ENCODE results near the gene EMILIN2.

Gene EMILIN2

GRCh38 chr18:2887470-2887869 is 40.7 kb downstream of the EMILIN2 start:
- TF ChIP-seq JUND (IDR thresholded peaks at IDR 0.05; ENCODE audit: low read depth): no peak
- DNase-seq (ENCODE audit: low read depth in 1 of 2, low spot score in 1 of 2): no peak
- in situ Hi-C loops (cut with HindIII; ENCODE audit: low pct_unique_long_range_greater_than_20kb, low sequenced_read_pairs): no loop called here

- no peak for DNase-seq (ENCODE audit: low read depth in 1 of 2, low spot score in 1 of 2)
- in situ Hi-C loops (cut with HindIII; ENCODE audit: low pct_unique_long_range_greater_than_20kb, low sequenced_read_pairs): no loop called here
- TF ChIP-seq JUND (IDR thresholded peaks at IDR 0.05; ENCODE audit: low read depth): no peak
These were observed 43.0 kb downstream of the EMILIN2 start for GRCh38 chr18:2889761-2890192.

GRCh38 chr18:2890606-2891005 is 43.8 kb downstream of the EMILIN2 start:
- DNase-seq (ENCODE audit: low read depth in 1 of 2, low spot score in 1 of 2): no peak
- no peak for TF ChIP-seq JUND (IDR thresholded peaks at IDR 0.05; ENCODE audit: low read depth)
- in situ Hi-C loops (cut with HindIII; ENCODE audit: low pct_unique_long_range_greater_than_20kb, low sequenced_read_pairs): no loop called here

GRCh38 chr18:2891526-2892431 is 45.0 kb downstream of the EMILIN2 start:
- no peak for DNase-seq (ENCODE audit: low read depth in 1 of 2, low spot score in 1 of 2)
- no peak for TF ChIP-seq JUND (IDR thresholded peaks at IDR 0.05; ENCODE audit: low read depth)
- in situ Hi-C loops (cut with HindIII; ENCODE audit: low pct_unique_long_range_greater_than_20kb, low sequenced_read_pairs): no loop called here

DNA sequence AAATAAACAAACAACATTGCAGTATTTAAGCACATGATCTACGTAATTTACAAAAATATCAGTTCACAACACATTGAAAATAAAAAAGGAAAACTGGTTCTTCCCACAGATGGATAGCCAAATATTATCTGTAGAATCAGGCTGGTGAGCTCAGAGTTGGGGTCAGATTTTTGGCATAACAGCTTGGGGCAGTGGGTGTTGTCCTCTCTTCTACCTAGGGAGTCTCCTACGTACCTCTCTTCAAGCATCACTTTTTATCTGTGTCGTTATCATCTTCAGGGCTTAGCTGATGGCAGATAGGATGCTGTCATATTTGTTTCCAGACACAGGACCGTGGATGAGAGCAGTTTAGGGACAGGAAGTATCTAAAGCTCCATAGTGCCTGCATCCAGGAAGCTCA is 46.2 kb downstream of the EMILIN2 start:
- no peak for DNase-seq (ENCODE audit: low read depth in 1 of 2, low spot score in 1 of 2)
- TF ChIP-seq JUND (IDR thresholded peaks at IDR 0.05; ENCODE audit: low read depth): no peak
- in situ Hi-C loops (cut with HindIII; ENCODE audit: low pct_unique_long_range_greater_than_20kb, low sequenced_read_pairs): no loop called here

GRCh38 chr18:2893676-2894075 is 46.9 kb downstream of the EMILIN2 start:
- TF ChIP-seq JUND (IDR thresholded peaks at IDR 0.05; ENCODE audit: low read depth): no peak
- in situ Hi-C loops (cut with HindIII; ENCODE audit: low pct_unique_long_range_greater_than_20kb, low sequenced_read_pairs): no loop called here
- DNase-seq (ENCODE audit: low read depth in 1 of 2, low spot score in 1 of 2): no peak

GRCh38 chr18:2894131-2894840 is 47.5 kb downstream of the EMILIN2 start:
- in situ Hi-C loops (cut with HindIII; ENCODE audit: low pct_unique_long_range_greater_than_20kb, low sequenced_read_pairs): no loop called here
- no peak for DNase-seq (ENCODE audit: low read depth in 1 of 2, low spot score in 1 of 2)
- TF ChIP-seq JUND (IDR thresholded peaks at IDR 0.05; ENCODE audit: low read depth): no peak

GRCh38 chr18:2894841-2895370 is 48.1 kb downstream of the EMILIN2 start:
- in situ Hi-C loops (cut with HindIII; ENCODE audit: low pct_unique_long_range_greater_than_20kb, low sequenced_read_pairs): no loop called here
- TF ChIP-seq JUND (IDR thresholded peaks at IDR 0.05; ENCODE audit: low read depth): no peak
- DNase-seq (ENCODE audit: low read depth in 1 of 2, low spot score in 1 of 2): no peak

DNA sequence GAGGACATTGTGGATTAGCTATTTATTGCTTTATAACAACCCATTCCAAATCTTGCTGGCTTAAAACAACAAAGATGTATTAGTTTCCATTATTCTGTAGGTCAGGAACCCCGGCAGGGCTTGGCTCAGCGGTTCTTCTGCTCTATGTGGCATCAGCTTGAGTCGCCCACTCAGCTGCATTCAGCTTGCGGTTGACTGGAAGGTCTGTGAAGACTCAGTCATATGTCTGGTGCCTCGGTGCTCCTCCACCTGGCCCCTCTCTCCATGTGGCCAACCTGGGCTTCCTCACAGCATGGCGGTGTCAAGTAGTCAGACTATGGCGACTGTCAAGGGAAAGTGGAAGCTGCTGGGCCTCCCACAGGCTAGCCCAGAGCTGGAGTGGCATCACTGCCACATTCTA is 48.6 kb downstream of the EMILIN2 start:
- no peak for TF ChIP-seq JUND (IDR thresholded peaks at IDR 0.05; ENCODE audit: low read depth)
- in situ Hi-C loops (cut with HindIII; ENCODE audit: low pct_unique_long_range_greater_than_20kb, low sequenced_read_pairs): no loop called here
- DNase-seq (ENCODE audit: low read depth in 1 of 2, low spot score in 1 of 2): no peak

GRCh38 chr18:2896990-2897389 is 50.2 kb downstream of the EMILIN2 start:
- DNase-seq (ENCODE audit: low read depth in 1 of 2, low spot score in 1 of 2): no peak
- in situ Hi-C loops (cut with HindIII; ENCODE audit: low pct_unique_long_range_greater_than_20kb, low sequenced_read_pairs): no loop called here
- TF ChIP-seq JUND (IDR thresholded peaks at IDR 0.05; ENCODE audit: low read depth): no peak

DNA sequence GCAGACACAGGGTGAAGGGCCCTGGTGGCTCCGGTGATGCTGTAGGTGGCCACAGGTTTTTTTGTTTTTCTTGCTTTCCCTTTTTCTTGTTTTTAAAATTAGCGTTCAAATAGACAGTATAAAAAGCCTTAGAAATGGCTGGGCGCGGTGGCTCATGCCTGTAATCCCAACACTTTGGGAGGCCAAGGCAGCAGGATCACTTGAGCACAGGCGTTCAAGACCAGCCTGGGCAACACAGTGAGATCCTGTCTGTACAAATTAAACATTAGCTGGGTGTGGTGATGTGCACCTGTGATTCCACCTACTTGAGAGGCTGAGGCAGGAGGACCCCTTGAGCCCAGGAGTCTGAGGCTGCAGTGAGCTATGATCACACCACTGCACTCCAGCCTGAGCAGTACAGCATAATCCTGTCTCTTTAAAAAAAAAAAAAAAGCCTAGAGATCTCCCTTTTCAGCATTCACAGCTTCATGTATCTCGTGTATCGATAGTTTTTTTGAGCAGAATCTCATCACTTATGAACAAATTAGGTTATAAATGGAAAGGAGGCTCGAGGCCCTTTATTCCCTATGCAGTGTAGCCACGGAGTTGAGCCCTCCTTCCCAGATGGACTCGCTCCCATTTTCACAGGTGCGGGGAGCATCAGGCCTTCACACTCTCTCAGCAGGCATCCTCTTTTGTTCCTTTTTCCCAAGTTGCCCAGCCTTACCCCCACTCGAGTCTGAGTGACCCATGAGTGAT is 50.8 kb downstream of the EMILIN2 start:
- no peak for DNase-seq (ENCODE audit: low read depth in 1 of 2, low spot score in 1 of 2)
- in situ Hi-C loops (cut with HindIII; ENCODE audit: low pct_unique_long_range_greater_than_20kb, low sequenced_read_pairs): no loop called here
- TF ChIP-seq JUND (IDR thresholded peaks at IDR 0.05; ENCODE audit: low read depth): no peak

DNA sequence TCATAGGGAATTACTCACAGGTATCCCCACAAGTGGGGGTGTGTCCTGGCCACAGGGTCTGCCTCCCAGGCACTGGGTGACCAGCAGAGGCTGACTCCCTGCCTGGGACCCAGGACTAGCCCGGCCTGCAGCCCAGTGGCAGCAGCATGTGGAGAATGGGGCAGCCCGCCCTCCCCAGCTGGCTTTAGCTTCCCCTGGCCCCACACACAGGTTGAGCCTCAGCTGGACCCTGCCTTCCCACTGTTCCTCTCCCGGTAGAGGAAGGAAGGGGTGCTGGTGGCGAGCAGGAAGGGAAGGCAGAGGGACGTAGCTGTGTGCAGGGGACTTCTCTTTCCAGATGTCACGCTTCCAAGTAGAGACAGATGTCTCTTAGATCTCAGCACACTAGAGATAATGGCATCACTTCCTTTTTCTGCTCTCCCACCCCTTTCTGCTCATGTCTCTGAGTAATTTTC is 51.4 kb downstream of the EMILIN2 start:
- DNase-seq (ENCODE audit: low read depth in 1 of 2, low spot score in 1 of 2): no peak
- TF ChIP-seq JUND (IDR thresholded peaks at IDR 0.05; ENCODE audit: low read depth): no peak
- in situ Hi-C loops (cut with HindIII; ENCODE audit: low pct_unique_long_range_greater_than_20kb, low sequenced_read_pairs): no loop called here

Measured in T47D (cell line).